HCT116 (cell line): Measurements from ENCODE around the gene LAD1. TPM values are rescaled to one million over a fixed set of nuclear protein-coding genes. Genes with fewer than 3 reads are reported as not detected.

ENCODE experiments used
- ATAC-seq: fragments of 200-7000 bp; cut with Tn5 transposase; 2 replicates; pipeline ENCODE4 v1.9.1; 2020; ENCODE audit warnings: mild to moderate bottlenecking, moderate library complexity
- BruUV-seq: library from RNA; stranded (reverse); fragments of 400-500 nt; replicated peaks from 2 replicates; lab custom pipeline; 2021; lab: Mats Ljungman, UMichigan
- CTCF ChIA-PET: fragments of 300-600 bp; sonication (Branson Sonifier 250); formaldehyde crosslinking; loops from one replicate; lab custom pipeline; 2021; ENCODE audit warnings: antibody characterized with exemption; lab: Charles Lee
- POLR2A ChIA-PET: fragments of 300-600, 350-600 bp; sonication (Branson Sonifier 250); formaldehyde crosslinking; loops from one replicate; lab custom pipeline; 2021; ENCODE audit warnings: antibody characterized with exemption; lab: Charles Lee
- RAD21 ChIA-PET, 2 experiments: fragments of 300-600 bp; sonication (Branson Sonifier 250); formaldehyde crosslinking; loops; one replicate each; lab custom pipeline; 2023; ENCODE audit warnings: low total read pairs in 2 of 2; ENCODE audit not compliant: uncharacterized antibody in 2 of 2, unreplicated experiment in 2 of 2, low non-redundant PET in 1 of 2; lab: Charles Lee
- DNase-seq: peaks from one replicate; pipeline ENCODE4 v3.0.0-alpha.2; 2010; ENCODE audit warnings: low read depth, low spot score
- H2AFZ ChIP-seq: fragments of 200-600 bp; shearing (Covaris generic), sonication (generic); 2 replicates; pipeline ENCODE4 v1.6.1; 2017; ENCODE audit warnings: low read depth, mixed run types, mixed read lengths, antibody characterized with exemption, low read length; ENCODE audit not compliant: poor library complexity, severe bottlenecking
- H3K27ac ChIP-seq: 2 replicates; pipeline ENCODE4 v1.5.1; 2012; ENCODE audit warnings: low read depth, low read length
- H3K27me3 ChIP-seq: fragments of 200-600 bp; sonication (generic); 2 replicates; pipeline ENCODE4 v1.6.1; 2016; ENCODE audit warnings: mixed run types, low read length, mixed read lengths; ENCODE audit not compliant: insufficient read depth
- H3K36me3 ChIP-seq, 2 experiments: fragments of 200-500 bp in 1 of 2; fragments of 200-600 bp in 1 of 2; sonication (Bioruptor generic) in 1 of 2; sonication (generic) in 1 of 2; 2 replicates each; pipeline versions ENCODE4 v1.5.1 to v1.6.1; 2014 to 2016; ENCODE audit warnings: low read length in 2 of 2, inconsistent platforms in 1 of 2, mixed read lengths in 1 of 2, mixed run types in 1 of 2; ENCODE audit not compliant: insufficient read depth in 2 of 2, control insufficient read depth in 1 of 2
- H3K4me1 ChIP-seq, 2 experiments: fragments of 200-600 bp in 1 of 2; sonication (generic) in 1 of 2; 2 replicates each; pipeline versions ENCODE4 v1.5.1 to v1.6.1; 2012 to 2017; ENCODE audit warnings: low read length in 2 of 2, inconsistent platforms in 1 of 2, mild to moderate bottlenecking in 1 of 2, mixed read lengths in 1 of 2, mixed run types in 1 of 2, moderate library complexity in 1 of 2; ENCODE audit not compliant: insufficient read depth in 2 of 2, control insufficient read depth in 1 of 2
- H3K4me2 ChIP-seq: fragments of 200-600 bp; sonication (generic); 2 replicates; pipeline ENCODE4 v1.6.1; 2017; ENCODE audit warnings: mixed run types, low read length, mixed read lengths
- H3K4me3 ChIP-seq, 2 experiments: fragments of 200-600 bp in 1 of 2; sonication (generic) in 1 of 2; replicated peaks in 1 of 2; 2 replicates each; pipeline ENCODE4 v1.5.1; 2011 to 2016; ENCODE audit warnings: low read length in 2 of 2, control low read depth in 1 of 2, low read depth in 1 of 2, mild to moderate bottlenecking in 1 of 2, mixed read lengths in 1 of 2, mixed run types in 1 of 2
- H3K79me2 ChIP-seq: fragments of 200-600 bp; sonication (generic); 2 replicates; pipeline ENCODE4 v1.6.1; 2017; ENCODE audit warnings: mild to moderate bottlenecking, mixed run types, low read length, moderate library complexity, mixed read lengths; ENCODE audit not compliant: insufficient read depth
- H3K9ac ChIP-seq: fragments of 200-600 bp; sonication (generic); 2 replicates; pipeline ENCODE4 v1.6.1; 2016; ENCODE audit warnings: low read length, mixed read lengths
- H3K9me2 ChIP-seq: fragments of 200-600 bp; sonication (generic), shearing (Covaris generic); 2 replicates; pipeline ENCODE4 v1.6.1; 2017; ENCODE audit warnings: mixed run types, mild to moderate bottlenecking, moderate library complexity; ENCODE audit not compliant: insufficient read depth
- H3K9me3 ChIP-seq, 2 experiments: fragments of 200-500 bp in 1 of 2; fragments of 200-600 bp in 1 of 2; sonication (Bioruptor generic) in 1 of 2; sonication (generic) in 1 of 2; 2 replicates each; pipeline ENCODE4 v1.6.1; 2014 to 2017; ENCODE audit warnings: low read length in 2 of 2, mixed read lengths in 2 of 2, inconsistent platforms in 1 of 2, low read depth in 1 of 2, mild to moderate bottlenecking in 1 of 2, mixed run types in 1 of 2, moderate library complexity in 1 of 2; ENCODE audit not compliant: control insufficient read depth in 1 of 2, insufficient read depth in 1 of 2
- H4K20me1 ChIP-seq: fragments of 200-600 bp; sonication (generic), shearing (Covaris generic); 2 replicates; pipeline ENCODE4 v1.6.1; 2017; ENCODE audit warnings: mixed run types, mild to moderate bottlenecking, moderate library complexity; ENCODE audit not compliant: insufficient read depth
- CTCF ChIP-seq, 3 experiments: fragments of 200-600 bp in 1 of 3; sonication (generic) in 1 of 3; IDR thresholded peaks in 2 of 3; conservative IDR thresholded peaks in 1 of 3; 2 replicates each; pipeline ENCODE4 v1.5.1; 2012 to 2017; ENCODE audit warnings: low read depth in 2 of 3, low read length in 2 of 3, antibody characterized with exemption in 1 of 3, borderline replicate concordance in 1 of 3, control low read depth in 1 of 3, mild to moderate bottlenecking in 1 of 3, mixed read lengths in 1 of 3, mixed run types in 1 of 3, moderate library complexity in 1 of 3; ENCODE audit not compliant: insufficient read depth in 1 of 3
- FOSL1 ChIP-seq: IDR thresholded peaks from 2 replicates; pipeline ENCODE4 v1.6.1; 2012; ENCODE audit warnings: low read depth
- JUND ChIP-seq: IDR thresholded peaks from 2 replicates; pipeline ENCODE4 v1.6.1; 2012
- POLR2AphosphoS5 ChIP-seq: IDR thresholded peaks from 2 replicates; pipeline ENCODE4 v1.6.1; 2011; ENCODE audit warnings: mild to moderate bottlenecking, low read depth, low read length, moderate library complexity
- REST ChIP-seq: IDR thresholded peaks from 2 replicates; pipeline ENCODE4 v1.6.1; 2012; ENCODE audit warnings: low read depth
- SP1 ChIP-seq: IDR thresholded peaks from 2 replicates; pipeline ENCODE4 v1.6.1; 2012; ENCODE audit warnings: low read depth
- SRF ChIP-seq: IDR thresholded peaks from 2 replicates; pipeline ENCODE4 v1.6.1; 2012; ENCODE audit warnings: low read depth
- TCF7L2 ChIP-seq: IDR thresholded peaks from 2 replicates; pipeline ENCODE4 v1.7.0; 2011; ENCODE audit warnings: borderline replicate concordance, inconsistent platforms; ENCODE audit not compliant: insufficient read depth, insufficient read length; ENCODE audit errors: extremely low read depth
- intact Hi-C: fragments of 100-400 bp; cut with micrococcal nuclease; formaldehyde crosslinking; loops from 2 replicates; pipeline ENCODE4 v1.10.0; 2022
- total RNA-seq: library from RNA; stranded (reverse); gene quantifications from one replicate; pipeline ENCODE4 v1.2.1, GENCODE V29; 2021; ENCODE audit not compliant: unreplicated experiment
- TF ChIP-seq, protein P1 (sequence below): IDR thresholded peaks from 2 replicates; pipeline ENCODE4 v1.6.1; 2012
- TF ChIP-seq, protein P2 (sequence below): IDR thresholded peaks from 2 replicates; pipeline ENCODE4 v1.6.1; 2011; ENCODE audit warnings: mild to moderate bottlenecking, low read length, moderate library complexity; ENCODE audit not compliant: insufficient replicate concordance; ENCODE audit errors: extremely low read depth

LAD1 gene
- total RNA-seq, 1 experiment from 2014 or later = 56.1 TPM

GRCh38 chr1:201334325-201335173 is 64.6 kb downstream of the LAD1 start:
- Histone ChIP-seq H3K27me3 (no peaks in the 10 kb centered on the region), H3K9me2 (no peaks in the 10 kb centered on the region), H3K36me3 (no peaks in the 10 kb centered on the region), H3K27ac (no peak overlapping the region), H2AFZ (no peak overlapping the region), H3K9ac (no peak overlapping the region), H3K79me2 (no peaks in the 10 kb centered on the region), H3K4me3 (no peak overlapping the region), H3K9me3 (no peaks in the 10 kb centered on the region), H4K20me1 (no peaks in the 10 kb centered on the region), H3K4me1 (no peaks in the 10 kb centered on the region), H3K4me2 (no peak overlapping the region)
- BruUV-seq = no TSS peak
- ChIA-PET POLR2A (no interaction called here), RAD21 (no interaction called here), CTCF (no interaction called here)
- intact Hi-C loops = no loop called here
- DNase-seq (no peak), ATAC-seq (no peak)
- no peak for TF ChIP-seq SP1
- no peak for TF ChIP-seq CTCF (IDR thresholded peaks at IDR 0.05 in 2 of 3, conservative IDR thresholded peaks at IDR 0.05 in 1 of 3; ENCODE audit: borderline replicate concordance in 1 of 3, insufficient read depth in 1 of 3, low read depth in 2 of 3, low read length in 2 of 3)
- no peak for TF ChIP-seq REST
- TF ChIP-seq JUND = no peak
- TF ChIP-seq, protein P1, sequence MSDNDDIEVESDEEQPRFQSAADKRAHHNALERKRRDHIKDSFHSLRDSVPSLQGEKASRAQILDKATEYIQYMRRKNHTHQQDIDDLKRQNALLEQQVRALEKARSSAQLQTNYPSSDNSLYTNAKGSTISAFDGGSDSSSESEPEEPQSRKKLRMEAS = no peak
- no peak for TF ChIP-seq TCF7L2
- TF ChIP-seq FOSL1 = no peak
- TF ChIP-seq POLR2AphosphoS5 = no peak
- TF ChIP-seq, protein P2, sequence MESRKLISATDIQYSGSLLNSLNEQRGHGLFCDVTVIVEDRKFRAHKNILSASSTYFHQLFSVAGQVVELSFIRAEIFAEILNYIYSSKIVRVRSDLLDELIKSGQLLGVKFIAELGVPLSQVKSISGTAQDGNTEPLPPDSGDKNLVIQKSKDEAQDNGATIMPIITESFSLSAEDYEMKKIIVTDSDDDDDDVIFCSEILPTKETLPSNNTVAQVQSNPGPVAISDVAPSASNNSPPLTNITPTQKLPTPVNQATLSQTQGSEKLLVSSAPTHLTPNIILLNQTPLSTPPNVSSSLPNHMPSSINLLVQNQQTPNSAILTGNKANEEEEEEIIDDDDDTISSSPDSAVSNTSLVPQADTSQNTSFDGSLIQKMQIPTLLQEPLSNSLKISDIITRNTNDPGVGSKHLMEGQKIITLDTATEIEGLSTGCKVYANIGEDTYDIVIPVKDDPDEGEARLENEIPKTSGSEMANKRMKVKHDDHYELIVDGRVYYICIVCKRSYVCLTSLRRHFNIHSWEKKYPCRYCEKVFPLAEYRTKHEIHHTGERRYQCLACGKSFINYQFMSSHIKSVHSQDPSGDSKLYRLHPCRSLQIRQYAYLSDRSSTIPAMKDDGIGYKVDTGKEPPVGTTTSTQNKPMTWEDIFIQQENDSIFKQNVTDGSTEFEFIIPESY = no peak
- TF ChIP-seq SRF = no peak
